HepG2 (cell line): Measurements from ENCODE around the gene F8. TPM values are rescaled to one million over a fixed set of nuclear protein-coding genes. Genes with fewer than 3 reads are reported as not detected.

Experiments
- ATAC-seq: fragments of 200-7000 bp; cut with Tn5 transposase; 3 replicates; pipeline ENCODE4 v1.9.1; 2020; ENCODE audit warnings: mild to moderate bottlenecking, moderate library complexity
- BruUV-seq: library from RNA; stranded (reverse); fragments of 400-500 nt; replicated peaks from 2 replicates; lab custom pipeline; 2021; lab: Mats Ljungman, UMichigan
- CTCF ChIA-PET: fragments of 300-600 bp; formaldehyde crosslinking; extraction: SDS; loops from one replicate; lab custom pipeline; 2021; ENCODE audit warnings: low total read pairs, inconsistent platforms, low intra/inter-chr PET ratio; lab: Yijun Ruan, JAX
- POLR2A ChIA-PET: fragments of 350-600 bp; sonication (Branson Sonifier 250); formaldehyde crosslinking; loops from one replicate; lab custom pipeline; 2020; ENCODE audit warnings: antibody characterized with exemption, inconsistent platforms; lab: Yijun Ruan, JAX
- DNase-seq: peaks from one replicate; pipeline ENCODE4 v3.0.0-alpha.2; 2015; ENCODE audit warnings: low spot score
- FAIRE-seq: peaks from 3 replicates; lab custom pipeline; 2011; peaks lifted over from hg19 to GRCh38; lab: Jason Lieb, UNC
- H2AFZ ChIP-seq: one replicate; pipeline ENCODE4 v1.6.1; 2011; ENCODE audit warnings: low read length, inconsistent platforms
- H3K27ac ChIP-seq: fragments of 300-600 bp; 3 replicates; pipeline ENCODE4 v1.8.0; 2011; ENCODE audit warnings: mixed run types, mild to moderate bottlenecking, mixed read lengths, low read length, inconsistent platforms; ENCODE audit not compliant: insufficient read depth; ENCODE audit errors: extremely low read length
- H3K27me3 ChIP-seq, 2 experiments: fragments of 200-600 bp in 1 of 2; 2 replicates in 1 of 2; 3 replicates in 1 of 2; pipeline versions ENCODE4 v1.6.0 to v1.8.0; 2011; ENCODE audit warnings: low read length in 2 of 2, mild to moderate bottlenecking in 2 of 2, moderate library complexity in 2 of 2, inconsistent platforms in 1 of 2; ENCODE audit not compliant: insufficient read depth in 2 of 2, control insufficient read depth in 1 of 2
- H3K36me3 ChIP-seq, 2 experiments: fragments of 200-600 bp in 1 of 2; replicated peaks in 1 of 2; 2 replicates in 1 of 2; 3 replicates in 1 of 2; pipeline versions ENCODE4 v1.5.1 to v1.8.0; 2011; ENCODE audit warnings: low read length in 2 of 2, inconsistent platforms in 1 of 2; ENCODE audit not compliant: insufficient read depth in 2 of 2, control insufficient read depth in 1 of 2
- H3K4me1 ChIP-seq: 2 replicates; pipeline ENCODE4 v1.5.1; 2012; ENCODE audit warnings: low read length, inconsistent platforms; ENCODE audit not compliant: insufficient read depth
- H3K4me2 ChIP-seq: 2 replicates; pipeline ENCODE4 v1.6.0; 2011; ENCODE audit warnings: low read depth, low read length, inconsistent platforms
- H3K4me3 ChIP-seq, 3 experiments: fragments of 200-600 bp in 1 of 3; sonication (generic), shearing (Covaris generic) in 1 of 3; replicated peaks in 1 of 3; 2 replicates each; pipeline ENCODE4 v1.5.1; 2011 to 2016; ENCODE audit warnings: low read length in 3 of 3, inconsistent platforms in 2 of 3, low read depth in 2 of 3, mild to moderate bottlenecking in 2 of 3, control low read depth in 1 of 3, mixed read lengths in 1 of 3; ENCODE audit not compliant: insufficient read depth in 1 of 3
- H3K79me2 ChIP-seq: one replicate; pipeline ENCODE4 v1.6.1; 2011; ENCODE audit warnings: low read length, inconsistent platforms; ENCODE audit not compliant: insufficient read depth
- H3K9ac ChIP-seq: 2 replicates; pipeline ENCODE4 v1.6.0; 2011; ENCODE audit warnings: mild to moderate bottlenecking, low read depth, low read length, inconsistent platforms; ENCODE audit not compliant: insufficient read depth
- H3K9me3 ChIP-seq: 2 replicates; pipeline ENCODE4 v1.5.1; 2012; ENCODE audit warnings: mild to moderate bottlenecking, low read length
- H4K20me1 ChIP-seq: 2 replicates; pipeline ENCODE4 v1.6.0; 2011; ENCODE audit warnings: inconsistent platforms, mild to moderate bottlenecking, low read length, moderate library complexity; ENCODE audit not compliant: insufficient read depth
- BCLAF1 ChIP-seq: fragments of 450-650 bp; IDR thresholded peaks from 2 replicates; pipeline ENCODE4 v1.6.1; 2017; ENCODE audit warnings: mild to moderate bottlenecking
- CREBL2 ChIP-seq: sonication (generic); formaldehyde crosslinking; IDR thresholded peaks from 2 replicates; pipeline ENCODE4 v1.8.1; 2023; ENCODE audit warnings: missing genetic modification reagents, mild to moderate bottlenecking, borderline replicate concordance
- PBX3 ChIP-seq: sonication (generic); formaldehyde crosslinking; IDR thresholded peaks from 2 replicates; pipeline ENCODE4 v1.8.1; 2023; ENCODE audit warnings: missing genetic modification reagents, inconsistent platforms, borderline replicate concordance
- RBFOX2 ChIP-seq: fragments of 200-400 bp; formaldehyde crosslinking; IDR thresholded peaks from 2 replicates; pipeline ENCODE4 v1.6.1; 2017; ENCODE audit warnings: low read depth, mild to moderate bottlenecking, low read length
- SETDB1 ChIP-seq: sonication (generic); formaldehyde crosslinking; IDR thresholded peaks from 2 replicates; pipeline ENCODE4 v1.5.1; 2020; ENCODE audit warnings: missing genetic modification reagents, mild to moderate bottlenecking, borderline replicate concordance
- SNAPC5 ChIP-seq: sonication (generic); formaldehyde crosslinking; IDR thresholded peaks from 2 replicates; pipeline ENCODE4 v1.8.1; 2023; ENCODE audit warnings: mild to moderate bottlenecking, missing genetic modification reagents, borderline replicate concordance
- ZBTB38 ChIP-seq: sonication (generic); formaldehyde crosslinking; IDR thresholded peaks from 2 replicates; pipeline ENCODE4 v1.5.1; 2020; ENCODE audit warnings: mild to moderate bottlenecking, missing genetic modification reagents
- ZHX1 ChIP-seq: sonication (generic); formaldehyde crosslinking; IDR thresholded peaks from 2 replicates; pipeline ENCODE4 v1.8.1; 2022; ENCODE audit warnings: low read depth, mild to moderate bottlenecking, missing genetic modification reagents
- ZNF24 ChIP-seq: fragments of 450-650 bp; IDR thresholded peaks from 2 replicates; pipeline ENCODE4 v1.6.1; 2017; ENCODE audit warnings: antibody characterized with exemption, mild to moderate bottlenecking
- ZNF569 ChIP-seq: sonication (generic); formaldehyde crosslinking; IDR thresholded peaks from 2 replicates; pipeline ENCODE4 v1.5.0; 2020; ENCODE audit warnings: mild to moderate bottlenecking, missing genetic modification reagents, moderate library complexity, borderline replicate concordance
- ZNF672 ChIP-seq: sonication (generic); formaldehyde crosslinking; IDR thresholded peaks from 2 replicates; pipeline ENCODE4 v1.8.1; 2022; ENCODE audit warnings: missing genetic modification reagents
- ZNF674 ChIP-seq: sonication (generic); formaldehyde crosslinking; IDR thresholded peaks from 2 replicates; pipeline ENCODE4 v1.5.0; 2020; ENCODE audit warnings: low read depth, mild to moderate bottlenecking, missing genetic modification reagents
- in situ Hi-C: cut with HindIII; loops from 2 replicates; pipeline ENCODE4 v1.10.0; 2017; ENCODE audit warnings: low pct_unique_long_range_greater_than_20kb; ENCODE audit not compliant: extremely low pct_ligation_motif_present
- intact Hi-C: fragments of 100-400 bp; cut with micrococcal nuclease; formaldehyde crosslinking; loops from one replicate; pipeline ENCODE4 v1.10.0; 2022; ENCODE audit not compliant: unreplicated experiment
- polyA plus RNA-seq, 8 experiments: library from polyadenylated mRNA; depleted of rRNA in 3 of 8; stranded (reverse) in 7 of 8; unstranded in 1 of 8; fragments of >200 nt; fragmentation: Illumina TruSeq in 4 of 8; extraction: Trizol in 4 of 8; gene quantifications; 2 replicates each; pipeline versions ENCODE4 v1.2.1 to v1.2.3, GENCODE V29; 2011 to 2016; ENCODE audit warnings: low read depth in 4 of 8, missing spikeins in 1 of 8, mixed read lengths in 1 of 8; ENCODE audit not compliant: insufficient read depth in 1 of 8
- total RNA-seq, 5 experiments: library from RNA; depleted of rRNA; stranded (reverse); fragments of >200 nt; fragmentation: Illumina TruSeq; extraction: Trizol; gene quantifications; 2 replicates each; pipeline ENCODE4 v1.2.3, GENCODE V29; 2016; ENCODE audit warnings: low read depth in 1 of 5

F8 gene
- total and polyA plus RNA-seq, 2 of the 13 experiments (the other 11 are each of a cell fraction or from before 2014, with no cell fraction given): 0.29 to 0.61 TPM

GRCh38 chrX:154829926-154830442, 192.5 kb downstream of the F8 start (continued):
- TF ChIP-seq ZHX1 (CRISPR knock-in tag): no peak

GRCh38 chrX:154829134-154829533, 193.4 kb downstream of the F8 start:
- ChIA-PET CTCF (no interaction called here), POLR2A (no interaction called here)
- Histone ChIP-seq H3K27ac (no peak overlapping the region), H3K4me3 (no peak overlapping the region), H3K4me2 (no peak overlapping the region), H3K79me2 (no peaks in the 10 kb centered on the region), H3K9ac (no peak overlapping the region), H4K20me1 (no peaks in the 10 kb centered on the region), H2AFZ (no peak overlapping the region), H3K4me1 (no peaks in the 10 kb centered on the region), H3K9me3 (no peaks in the 10 kb centered on the region), H3K36me3 (no peaks in the 10 kb centered on the region), H3K27me3 (no peaks in the 10 kb centered on the region)
- no peak for TF ChIP-seq PBX3 (CRISPR knock-in tag)
- no peak for TF ChIP-seq ZNF672 (CRISPR knock-in tag)
- TF ChIP-seq SNAPC5 (CRISPR knock-in tag): no peak
- no peak for TF ChIP-seq ZNF24
- no peak for TF ChIP-seq CREBL2 (CRISPR knock-in tag)
- no peak for TF ChIP-seq ZBTB38 (CRISPR knock-in tag)
- TF ChIP-seq BCLAF1: no peak
- TF ChIP-seq SETDB1 (CRISPR knock-in tag): no peak
- no peak for TF ChIP-seq ZNF674 (CRISPR knock-in tag)
- no peak for TF ChIP-seq ZNF569
- no peak for TF ChIP-seq RBFOX2
- in situ Hi-C loops: loop anchor here (25.0 kb wide), 1 partner anchor 242 kb away; the partner anchor contains the start of gene CTAG1A
- no peak for ATAC-seq
- no peak for FAIRE-seq
- no TSS peak for BruUV-seq
- intact Hi-C loops: no loop called here
- DNase-seq: no peak
